T47D (cell line): Measurements from ENCODE around the gene ANKRD11.
"Not testable (repeated sequence)": the region's sequence is repeated elsewhere in the genome, so short reads cannot be mapped to it uniquely, and the experiment has no call there.

Source experiments
- DNase-seq, 2 experiments: peaks; one replicate each; pipeline versions ENCODE4 v3.0.0 to v3.0.0-alpha.2; 2011 to 2012; ENCODE audit warnings: low read depth in 1 of 2, low spot score in 1 of 2
- JUND ChIP-seq: IDR thresholded peaks from 2 replicates; pipeline ENCODE4 v1.6.1; 2012; ENCODE audit warnings: low read depth
- in situ Hi-C: cut with HindIII; loops from 2 replicates; pipeline ENCODE4 v1.10.0; 2016; ENCODE audit warnings: low sequenced_read_pairs, low pct_unique_long_range_greater_than_20kb

The ANKRD11 gene

DNA sequence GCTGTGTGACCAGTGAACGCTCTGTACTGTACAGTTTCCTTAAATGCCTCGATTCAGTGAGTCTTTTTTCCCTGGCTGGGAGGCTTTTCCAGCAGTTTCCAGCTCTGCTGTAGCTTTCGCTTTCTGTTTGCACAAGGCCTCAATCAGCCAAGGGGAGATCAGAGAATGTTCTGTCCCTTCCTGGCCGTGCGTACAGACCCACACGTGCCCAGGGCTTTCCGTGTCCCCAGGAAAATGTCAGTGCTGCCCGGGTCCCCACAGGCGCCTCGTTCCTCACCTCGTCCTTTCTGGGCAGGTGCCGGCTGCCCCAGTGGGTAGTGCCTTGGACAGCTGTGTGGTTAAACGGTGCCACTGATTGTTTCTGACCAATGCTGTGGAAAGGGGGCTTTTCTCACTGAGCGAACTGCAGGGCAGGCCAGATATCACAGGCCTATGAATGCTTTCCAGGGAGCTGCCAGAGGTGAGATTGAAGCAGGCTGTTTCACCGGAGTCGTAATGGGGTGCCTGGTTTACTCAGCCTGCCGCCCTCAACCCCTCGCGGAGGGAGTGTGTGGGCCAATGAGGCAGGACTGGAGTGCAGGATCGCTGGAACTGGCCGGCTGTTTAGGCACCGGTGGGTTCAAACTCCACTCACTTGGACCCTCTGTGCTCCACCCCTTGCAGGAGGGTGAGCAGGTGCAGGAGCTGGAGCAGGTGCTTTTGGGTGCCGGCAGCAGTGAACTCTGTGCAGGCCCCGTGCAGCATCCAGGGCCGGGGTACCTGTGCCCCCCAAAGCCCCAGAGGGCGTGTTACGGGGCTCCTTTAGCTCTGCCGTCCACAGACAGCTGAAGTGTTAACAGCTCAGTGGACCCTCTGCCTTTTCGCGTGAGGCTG is 228.4 kb downstream of the ANKRD11 start:
- in situ Hi-C loops: no loop called here

DNA sequence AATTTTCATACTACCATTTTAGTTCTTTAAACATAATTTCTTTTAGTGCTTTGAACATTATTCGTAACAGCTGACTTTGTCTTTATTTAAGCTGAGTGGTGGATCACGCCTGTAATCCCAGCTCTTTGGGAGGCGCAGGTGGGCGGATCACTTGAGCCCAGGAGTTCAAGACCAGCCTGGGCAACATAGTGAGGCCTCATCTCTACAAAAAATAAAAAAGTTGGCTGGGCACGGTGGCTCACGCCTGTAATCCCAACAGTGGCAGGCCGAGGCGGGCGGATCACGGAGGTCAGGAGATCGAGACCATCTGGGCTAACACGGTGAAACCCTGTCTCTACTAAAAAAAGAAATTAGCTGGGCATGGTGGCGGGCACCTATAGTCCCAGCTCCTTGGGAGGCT is 230.5 kb downstream of the ANKRD11 start:
- in situ Hi-C loops, DNase-seq: not testable (repeated sequence)

More for the DNA sequence above, 228.4 kb downstream of the ANKRD11 start:
- TF ChIP-seq JUND: no peak
- no peak for DNase-seq

DNA sequence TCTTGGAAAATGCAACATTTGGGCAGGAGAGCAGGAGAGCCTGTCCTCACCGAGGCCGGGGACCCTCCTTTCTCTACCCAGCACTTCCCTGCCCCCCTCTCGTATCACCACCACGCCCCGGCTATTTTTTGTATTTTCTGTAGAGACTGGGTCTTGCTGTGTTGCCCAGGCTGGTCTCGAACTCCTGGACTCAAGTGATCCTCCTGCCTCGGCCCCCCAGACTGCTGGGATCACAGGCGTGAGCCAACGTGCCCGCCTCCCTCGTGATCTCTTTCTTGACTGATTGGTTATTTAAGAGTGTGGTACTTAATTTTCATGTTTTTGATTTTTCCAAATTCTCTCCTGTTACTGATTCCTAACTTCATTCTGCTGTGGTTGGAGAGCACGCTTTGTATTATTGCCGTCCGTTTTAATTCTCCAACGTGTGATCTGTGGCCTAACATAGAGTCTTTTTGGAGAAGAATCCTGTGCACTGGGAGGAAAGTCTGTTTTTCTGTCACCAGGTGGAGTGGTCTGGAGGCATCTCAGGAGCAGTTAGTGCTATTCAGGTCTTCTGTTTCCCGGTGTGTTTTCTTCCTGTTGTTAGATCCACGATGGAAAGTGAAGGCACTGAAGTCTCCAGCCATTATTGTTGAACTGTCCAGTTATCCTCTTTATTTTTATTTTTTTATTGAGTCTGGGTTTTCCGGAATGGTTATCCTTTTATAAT is 232.4 kb downstream of the ANKRD11 start:
- DNase-seq: peak; percentile 55 to 71
- in situ Hi-C loops: no loop called here
- no peak for TF ChIP-seq JUND

DNA sequence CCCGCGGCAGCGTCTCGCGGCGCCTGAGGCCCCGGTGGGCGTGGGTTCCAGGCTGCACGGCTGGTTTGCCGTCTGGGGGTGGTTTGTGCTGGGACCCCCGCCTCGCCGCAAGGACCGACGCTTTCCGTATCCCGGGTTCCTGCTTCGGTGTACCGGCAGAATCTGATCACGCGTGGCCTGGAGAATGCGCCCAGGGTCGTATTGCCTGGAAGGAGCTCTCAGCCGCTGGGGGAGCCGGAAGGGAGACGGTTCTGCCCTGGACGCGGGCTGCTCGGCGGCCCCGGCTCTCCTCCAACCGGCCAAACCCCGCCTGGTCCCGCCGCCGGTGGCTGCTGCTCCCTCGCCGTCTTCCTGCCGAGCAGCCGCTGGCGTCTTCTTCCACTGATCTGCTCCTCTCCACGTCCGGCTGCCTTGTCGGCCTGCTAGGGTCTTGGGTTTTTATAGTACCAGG is 233.1 kb downstream of the ANKRD11 start:
- no peak for DNase-seq
- TF ChIP-seq JUND: no peak
- in situ Hi-C loops: no loop called here

DNA sequence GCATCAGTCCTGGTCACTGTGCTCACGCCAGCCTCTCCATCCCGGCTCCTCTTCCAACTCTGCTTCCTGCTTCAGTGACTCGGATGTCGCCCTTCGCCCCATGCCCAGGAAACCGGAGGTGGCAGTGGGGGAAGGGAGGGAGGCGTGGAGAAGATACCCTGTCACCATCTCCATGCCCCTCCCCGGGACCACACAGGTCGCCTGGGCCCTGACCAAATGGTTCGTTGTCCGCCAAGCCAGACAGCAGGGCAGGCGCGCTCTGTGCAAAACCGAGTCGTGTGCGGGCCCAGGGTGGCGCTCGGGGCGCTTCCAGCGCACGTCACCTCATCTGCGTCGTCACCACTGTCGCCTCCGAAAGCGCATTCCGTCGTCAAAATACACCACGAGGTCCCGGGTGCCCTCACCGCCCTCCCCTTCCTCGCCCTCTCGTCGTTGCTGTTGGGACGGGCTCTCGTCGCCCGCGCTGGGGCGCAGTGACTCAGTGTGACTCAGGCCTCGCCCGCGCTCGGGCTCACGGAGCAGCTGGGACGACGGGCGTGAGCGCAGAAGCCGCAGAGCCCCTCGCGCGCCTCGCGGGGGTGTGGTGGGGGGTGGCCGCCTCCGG is 233.6 kb downstream of the ANKRD11 start:
- in situ Hi-C loops: no loop called here
- no peak for DNase-seq
- TF ChIP-seq JUND: no peak

DNA sequence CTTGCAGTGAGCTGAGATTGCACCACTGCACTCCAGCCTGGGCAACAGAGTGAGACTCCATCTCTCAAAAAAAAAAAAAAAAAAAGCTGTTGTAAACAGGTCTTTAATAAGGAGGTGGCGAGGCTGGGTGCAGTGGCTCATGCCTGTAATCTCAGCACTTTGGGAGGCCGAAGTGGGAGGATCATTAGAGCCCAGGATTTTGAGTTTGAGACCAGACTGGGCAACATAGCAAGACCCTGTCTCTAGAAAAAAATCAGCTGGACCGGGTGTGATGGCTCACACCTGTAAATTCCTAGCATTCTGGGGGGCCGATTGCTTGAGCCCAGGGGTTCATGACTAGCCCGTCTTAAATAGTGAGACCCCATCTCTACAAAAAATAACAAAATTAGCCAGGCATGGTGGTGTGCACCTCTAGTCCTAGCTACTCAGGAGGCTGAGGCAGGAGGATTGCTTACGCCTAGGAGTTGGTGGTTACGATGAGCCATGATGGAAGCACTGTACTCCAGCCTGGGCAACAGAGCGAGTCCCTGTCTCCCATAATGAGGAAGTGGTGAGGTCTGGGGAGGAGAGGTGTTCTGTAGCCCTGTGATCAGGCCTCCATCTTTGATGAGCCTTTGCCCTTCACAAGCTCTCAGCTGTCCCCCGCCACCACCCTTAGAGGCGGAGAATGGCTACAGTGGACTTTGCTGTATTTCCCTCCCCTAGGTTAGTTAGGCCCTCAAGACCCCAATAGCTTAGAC is 236.6 kb downstream of the ANKRD11 start:
- in situ Hi-C loops: no loop called here
- no peak for DNase-seq
- no peak for TF ChIP-seq JUND

DNA sequence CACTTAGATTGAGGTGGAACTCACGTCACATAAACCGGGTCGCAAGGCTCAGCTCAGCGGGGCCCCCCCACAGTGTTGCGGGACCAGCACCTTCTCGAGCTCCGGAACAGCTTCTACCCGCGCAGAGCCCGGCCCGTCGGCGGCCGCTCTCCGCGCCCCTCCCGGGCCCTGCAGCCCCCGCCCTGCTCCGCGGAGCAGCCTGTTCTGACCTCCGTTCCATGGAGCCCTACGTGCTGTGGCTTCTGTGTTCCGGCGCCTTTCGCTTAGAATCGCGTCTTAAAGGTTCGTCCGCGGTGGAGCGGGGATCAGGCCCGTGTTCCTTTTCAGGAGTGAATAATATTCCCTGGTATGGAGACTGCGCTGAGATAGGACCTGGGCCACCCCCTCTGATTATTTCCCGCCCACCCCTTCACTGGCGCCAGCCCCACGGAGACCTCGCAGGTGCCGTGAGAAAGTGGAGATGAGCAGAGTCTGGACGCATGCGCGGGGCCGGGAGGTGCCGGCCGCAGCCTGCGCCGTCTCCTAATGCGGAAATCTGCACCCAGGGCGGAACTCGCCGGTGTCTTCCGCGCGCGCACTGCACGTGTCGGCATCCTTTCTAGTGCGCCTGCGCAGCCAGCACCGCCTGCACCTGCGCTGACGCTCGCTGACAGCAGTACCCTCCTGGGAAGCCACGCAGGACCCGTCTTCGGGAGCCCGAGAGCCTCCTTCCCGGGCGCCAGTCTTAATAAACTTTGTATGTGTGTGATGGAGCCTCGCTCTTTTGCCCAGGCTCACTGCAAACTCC is 242.0 kb downstream of the ANKRD11 start:
- in situ Hi-C loops: no loop called here
- DNase-seq: no peak
- no peak for TF ChIP-seq JUND

DNA sequence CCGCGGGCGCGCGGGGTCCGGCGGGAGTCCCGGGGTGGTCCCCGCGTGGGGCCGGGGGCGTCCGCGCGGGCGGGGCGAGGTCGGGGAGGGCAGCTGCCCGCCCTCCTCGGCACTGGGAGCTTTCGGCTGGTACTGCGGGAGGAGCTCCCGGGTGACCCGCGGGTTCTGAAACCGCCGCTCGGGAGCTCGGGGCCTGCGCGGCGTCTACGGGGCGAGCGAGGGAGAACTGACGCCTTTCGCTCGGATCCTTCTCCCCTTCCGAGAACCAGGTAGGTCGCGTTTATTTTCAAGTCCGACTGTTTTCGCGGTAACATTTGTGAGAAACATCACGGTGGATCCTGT is 242.7 kb downstream of the ANKRD11 start:
- in situ Hi-C loops, DNase-seq: not testable (repeated sequence)

DNA sequence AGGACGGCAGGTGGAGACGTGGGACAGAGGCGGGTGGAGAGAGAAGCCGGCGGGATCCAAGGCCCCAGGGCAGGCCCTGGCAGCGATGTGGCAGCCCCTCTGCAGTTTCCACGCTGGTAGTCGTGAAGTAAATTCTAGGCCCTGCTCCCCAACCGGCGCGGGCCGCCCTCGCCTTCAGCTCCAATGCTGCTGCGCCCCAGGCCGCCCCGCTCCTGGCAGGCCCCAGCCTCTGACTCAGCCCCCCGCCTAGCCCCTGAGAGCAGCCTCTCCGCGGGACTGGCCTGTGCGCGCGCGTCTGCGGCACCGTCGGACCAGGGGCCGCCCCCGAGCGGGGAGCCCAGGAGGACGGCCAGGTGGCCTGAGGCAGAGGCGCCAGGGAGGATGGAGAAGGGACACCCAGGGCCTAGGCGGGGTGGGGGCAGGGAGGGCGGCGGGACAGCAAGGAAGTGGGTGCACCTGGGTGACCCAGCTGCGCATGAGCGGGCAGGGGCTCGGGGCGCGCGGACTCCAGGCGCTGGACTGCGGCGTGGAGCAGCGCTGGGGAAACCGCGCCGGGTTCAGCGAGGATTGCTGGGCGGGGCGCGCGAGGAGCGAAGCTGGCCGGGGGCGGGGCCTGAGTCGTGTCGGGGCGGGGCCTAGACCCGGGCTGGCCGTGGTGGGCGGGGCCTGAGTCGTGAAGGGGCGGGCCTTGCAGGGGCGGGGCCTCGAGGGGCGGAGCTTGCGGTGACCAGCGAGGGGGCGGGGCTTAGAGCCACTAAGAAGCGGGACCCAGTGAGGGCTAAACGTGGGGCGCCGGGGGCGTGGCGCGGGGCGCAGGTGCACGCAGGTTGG is 243.2 kb downstream of the ANKRD11 start:
- peak; percentile 88 to 97 for DNase-seq
- no peak for TF ChIP-seq JUND
- in situ Hi-C loops: no loop called here

DNA sequence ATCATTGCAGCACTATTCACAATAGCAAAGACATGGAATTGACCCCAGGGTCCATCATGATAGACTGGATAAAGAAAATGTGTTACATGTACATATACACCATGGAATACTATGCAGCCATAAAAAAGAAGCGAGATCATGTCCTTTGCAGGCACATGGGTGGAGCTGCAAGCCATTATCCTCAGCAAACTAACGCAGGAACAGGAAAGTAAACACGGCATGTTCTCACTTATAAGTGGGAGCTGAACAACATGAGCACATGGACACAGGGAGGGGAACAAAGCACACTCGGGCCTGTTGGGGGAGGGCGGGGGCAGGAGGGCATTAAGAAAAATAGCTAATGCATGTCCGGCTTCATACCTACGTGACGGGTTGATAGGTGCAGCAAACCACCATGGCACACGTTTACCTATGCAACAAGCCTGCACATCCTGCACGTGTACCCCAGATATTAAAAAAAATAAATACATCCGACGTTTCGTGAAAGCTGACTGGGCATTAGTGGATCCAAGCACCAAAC is 243.9 kb downstream of the ANKRD11 start:
- in situ Hi-C loops: no loop called here
- no peak for TF ChIP-seq JUND
- DNase-seq: no peak

DNA sequence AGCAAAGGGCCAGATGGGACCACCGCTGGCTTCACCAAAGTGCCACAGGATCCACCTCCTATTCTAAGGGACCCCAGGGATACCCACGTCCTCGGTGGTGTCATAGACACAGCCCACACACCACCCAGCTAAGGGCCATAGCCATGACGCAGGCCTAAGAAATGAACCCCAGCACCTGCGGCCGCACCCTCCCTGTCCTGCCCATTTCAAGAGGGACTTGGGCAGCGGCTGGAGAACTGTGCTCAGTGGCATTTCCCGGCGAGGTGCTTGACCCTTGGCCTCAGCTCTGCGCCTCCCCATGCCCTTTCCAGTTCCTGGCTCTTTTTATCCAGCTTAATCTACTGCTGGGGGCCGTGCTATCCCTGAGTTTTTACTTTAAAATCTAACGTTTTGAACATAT is 245.6 kb downstream of the ANKRD11 start:
- no peak for DNase-seq
- in situ Hi-C loops: no loop called here
- TF ChIP-seq JUND: no peak

DNA sequence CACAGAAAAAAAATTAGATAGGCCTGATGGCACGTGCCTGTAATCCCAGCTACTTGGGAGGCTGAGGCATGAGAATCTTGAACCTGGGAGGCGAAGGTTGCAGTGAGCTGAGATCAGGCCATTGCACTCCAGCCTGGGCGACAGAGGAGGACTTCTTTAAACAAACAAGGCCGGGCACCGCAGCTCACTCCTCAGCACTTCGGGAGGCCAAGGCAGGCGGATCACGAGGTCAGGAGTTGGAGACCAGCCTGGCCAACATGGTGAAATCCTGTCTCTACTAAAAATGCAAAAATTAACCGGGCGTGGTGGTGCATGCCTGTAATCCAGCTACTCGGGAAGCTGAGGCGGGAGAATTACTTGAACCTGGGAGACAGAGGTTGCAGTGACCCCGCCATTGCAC is 246.1 kb downstream of the ANKRD11 start:
- in situ Hi-C loops, DNase-seq: not testable (repeated sequence)
